AG10803 (cell line): ENCODE results near the gene WWOX.

ENCODE experiments used
- DNase-seq: peaks from one replicate; pipeline ENCODE4 v3.0.0; 2010; ENCODE audit warnings: low read depth
- H3K4me3 ChIP-seq: 2 replicates; pipeline ENCODE4 v1.5.1; 2011; ENCODE audit warnings: mild to moderate bottlenecking, low read length, control low read depth
- TF ChIP-seq, protein P1 (sequence below): conservative IDR thresholded peaks from 2 replicates; pipeline ENCODE4 v1.5.1; 2011; ENCODE audit warnings: mild to moderate bottlenecking, low read length, control low read depth, inconsistent platforms

Gene WWOX

GRCh38 chr16:78519896-78520295, 420.4 kb downstream of the WWOX start:
- no peak overlapping the region for H3K4me3 ChIP-seq
- no peak for DNase-seq
- TF ChIP-seq, protein P1, sequence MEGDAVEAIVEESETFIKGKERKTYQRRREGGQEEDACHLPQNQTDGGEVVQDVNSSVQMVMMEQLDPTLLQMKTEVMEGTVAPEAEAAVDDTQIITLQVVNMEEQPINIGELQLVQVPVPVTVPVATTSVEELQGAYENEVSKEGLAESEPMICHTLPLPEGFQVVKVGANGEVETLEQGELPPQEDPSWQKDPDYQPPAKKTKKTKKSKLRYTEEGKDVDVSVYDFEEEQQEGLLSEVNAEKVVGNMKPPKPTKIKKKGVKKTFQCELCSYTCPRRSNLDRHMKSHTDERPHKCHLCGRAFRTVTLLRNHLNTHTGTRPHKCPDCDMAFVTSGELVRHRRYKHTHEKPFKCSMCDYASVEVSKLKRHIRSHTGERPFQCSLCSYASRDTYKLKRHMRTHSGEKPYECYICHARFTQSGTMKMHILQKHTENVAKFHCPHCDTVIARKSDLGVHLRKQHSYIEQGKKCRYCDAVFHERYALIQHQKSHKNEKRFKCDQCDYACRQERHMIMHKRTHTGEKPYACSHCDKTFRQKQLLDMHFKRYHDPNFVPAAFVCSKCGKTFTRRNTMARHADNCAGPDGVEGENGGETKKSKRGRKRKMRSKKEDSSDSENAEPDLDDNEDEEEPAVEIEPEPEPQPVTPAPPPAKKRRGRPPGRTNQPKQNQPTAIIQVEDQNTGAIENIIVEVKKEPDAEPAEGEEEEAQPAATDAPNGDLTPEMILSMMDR, result no peak

- DNase-seq, result no peak
- no peak overlapping the region for H3K4me3 ChIP-seq
- TF ChIP-seq, protein P1, result no peak
These were observed 421.0 kb downstream of the WWOX start for GRCh38 chr16:78520470-78520869.

- DNase-seq, result no peak
- no peak overlapping the region for H3K4me3 ChIP-seq
- TF ChIP-seq, protein P1, result no peak
These were observed 422.9 kb downstream of the WWOX start for GRCh38 chr16:78522327-78522726.

- no peak for DNase-seq
- no peak overlapping the region for H3K4me3 ChIP-seq
- TF ChIP-seq, protein P1, result no peak
These were observed 423.9 kb downstream of the WWOX start for GRCh38 chr16:78523212-78523985.

GRCh38 chr16:78524066-78524595, 424.7 kb downstream of the WWOX start:
- H3K4me3 ChIP-seq, result no peak overlapping the region
- TF ChIP-seq, protein P1, result no peak
- DNase-seq, result no peak

DNA sequence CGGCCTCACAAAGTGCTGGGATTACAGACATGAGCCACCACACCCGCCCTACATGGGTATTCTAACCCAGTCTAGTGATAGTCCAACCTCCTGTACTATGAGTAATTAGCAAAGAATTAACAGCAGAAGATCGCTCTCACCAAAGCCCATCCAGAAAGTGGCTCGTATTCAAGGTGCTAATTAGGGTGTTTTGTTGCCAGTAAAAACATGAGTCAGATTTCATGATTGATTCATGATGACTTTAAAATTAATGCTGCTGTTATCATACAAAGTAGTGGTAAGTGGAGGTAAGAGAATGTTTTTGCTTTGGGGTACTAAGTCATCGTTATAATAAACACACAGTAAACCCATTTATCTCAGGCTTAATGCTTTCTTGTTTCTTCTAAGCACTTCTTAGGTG, 428.8 kb downstream of the WWOX start:
- no peak overlapping the region for H3K4me3 ChIP-seq
- TF ChIP-seq, protein P1, result no peak
- no peak for DNase-seq

DNA sequence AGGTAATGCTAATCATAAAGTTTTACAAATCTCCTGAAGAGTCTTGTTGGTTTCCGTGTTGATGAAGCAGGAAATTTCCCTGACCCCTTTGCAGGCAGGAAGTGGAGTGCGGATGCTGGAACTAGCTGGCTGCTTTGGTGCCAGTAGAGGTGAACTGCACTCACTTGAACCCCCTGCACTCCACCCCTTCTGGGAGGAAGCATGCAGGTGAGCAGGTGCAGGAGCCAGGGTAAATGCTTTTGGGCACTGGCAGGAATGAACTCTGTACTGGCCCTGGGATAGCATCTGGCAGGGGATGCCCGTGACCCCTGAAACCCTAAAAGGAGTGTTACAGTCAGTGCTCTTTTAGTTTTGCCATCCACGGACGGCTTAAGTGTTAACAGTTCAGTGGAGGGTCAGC, 430.4 kb downstream of the WWOX start:
- TF ChIP-seq, protein P1, result no peak
- H3K4me3 ChIP-seq, result no peak overlapping the region
- DNase-seq, result no peak
